22Rv1 (cell line): ENCODE results near the gene DENND4B.
A peak's percentile ranks its signal among the peaks of the same experiment; 100 is the strongest.

Experiments used
- H3K27ac ChIP-seq: fragments of 450-650 bp; 2 replicates; pipeline ENCODE4 v1.5.1; 2017
- CTCF ChIP-seq: fragments of 450-650 bp; IDR thresholded peaks from 2 replicates; pipeline ENCODE4 v1.5.1; 2017; ENCODE audit warnings: mild to moderate bottlenecking
- ZFX ChIP-seq: fragments of 450-650 bp; IDR thresholded peaks from 2 replicates; pipeline ENCODE4 v1.6.1; 2017; ENCODE audit warnings: antibody characterized with exemption, borderline replicate concordance

The DENND4B gene

GRCh38 chr1:153883223-153883622 lies 63.3 kb downstream of the DENND4B start:
- TF ChIP-seq ZFX, result no peak
- TF ChIP-seq CTCF, result no peak
- no peak overlapping the region for H3K27ac ChIP-seq

DNA sequence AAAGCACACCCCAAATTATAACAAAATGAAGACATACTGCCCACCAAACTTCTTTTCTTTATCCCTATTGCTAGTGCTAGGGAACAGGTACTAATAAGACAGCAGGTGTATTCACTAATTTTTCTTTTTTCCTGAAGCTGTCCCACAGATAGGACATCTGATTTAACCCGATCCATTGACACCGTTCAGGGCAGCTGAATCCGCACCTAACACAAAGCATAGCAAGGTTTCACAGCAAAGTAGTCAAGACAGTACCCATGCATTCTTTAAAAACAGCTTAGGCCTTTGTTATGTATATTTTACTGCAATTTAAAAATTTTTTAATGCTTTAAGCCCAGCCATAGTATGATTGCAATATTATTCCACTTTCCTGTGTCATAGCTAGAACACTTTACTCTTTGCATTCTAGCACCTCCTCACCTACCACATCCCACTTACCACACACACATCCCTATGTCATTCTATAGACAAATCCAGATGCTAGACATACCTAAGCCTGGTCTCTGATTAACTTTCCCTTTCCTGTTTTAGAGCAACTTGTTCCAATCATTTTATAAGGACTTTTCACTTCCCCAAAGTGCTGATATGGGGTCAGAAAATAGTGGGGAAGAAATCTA lies 64.1 kb downstream of the DENND4B start:
- TF ChIP-seq ZFX (no peak), CTCF (no peak)
- H3K27ac ChIP-seq, result peak overlapping the region; percentile 63

GRCh38 chr1:153881751-153882150 lies 64.8 kb downstream of the DENND4B start:
- peak overlapping the region; percentile 63 for H3K27ac ChIP-seq
- TF ChIP-seq CTCF (no peak), ZFX (no peak)

DNA sequence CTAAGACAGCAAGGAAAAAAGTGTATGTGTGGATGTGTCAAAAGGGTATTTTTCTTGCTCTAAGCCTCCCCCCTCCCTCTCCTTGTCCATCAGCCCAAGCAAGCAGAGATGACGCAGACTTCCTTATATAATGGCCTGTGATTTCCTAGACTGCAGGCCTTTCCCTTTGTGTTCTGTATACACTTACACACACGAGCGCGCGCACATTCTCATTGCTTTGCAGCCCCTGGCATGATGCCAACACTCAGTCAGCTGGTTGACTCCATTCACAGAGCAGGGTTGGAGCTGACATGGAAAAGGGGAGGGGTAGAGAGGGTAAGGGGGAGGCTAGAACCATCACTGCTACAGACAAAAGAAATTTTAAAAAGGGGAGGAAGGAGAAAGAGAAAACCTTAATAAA lies 65.6 kb downstream of the DENND4B start:
- TF ChIP-seq CTCF, result no peak
- TF ChIP-seq ZFX, result no peak
- H3K27ac ChIP-seq, result peak overlapping the region; percentile 63

DNA sequence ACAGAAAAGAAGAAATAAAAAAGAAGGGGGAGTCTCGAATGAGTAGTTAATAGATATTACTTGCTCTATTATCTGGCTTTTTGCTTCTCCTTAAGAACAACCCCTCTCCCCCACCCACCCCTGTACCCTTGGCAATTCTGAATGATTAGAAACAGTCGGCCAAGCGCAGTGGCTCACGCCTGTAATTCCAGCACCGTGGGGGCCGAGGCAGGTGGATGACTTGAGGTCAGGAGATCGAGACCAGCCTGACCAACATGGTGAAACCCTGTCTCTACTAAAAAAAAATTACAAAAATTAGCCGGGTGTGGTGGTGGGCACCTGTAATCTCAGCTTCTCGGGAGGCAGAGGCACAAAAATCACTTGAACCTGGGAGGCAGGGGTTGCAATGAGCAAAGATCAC lies 66.5 kb downstream of the DENND4B start:
- TF ChIP-seq CTCF (no peak), ZFX (no peak)
- peak overlapping the region; percentile 63; the same call in 1 of the 2 replicates for H3K27ac ChIP-seq
